Tibial nerve (tissue), 4 donors: ENCODE data around the gene STX18. TPM values are rescaled to one million over a fixed set of nuclear protein-coding genes. Genes with fewer than 3 reads are reported as not detected.

Experiments used
- DNase-seq, 2 donors: peaks; one replicate each; pipeline ENCODE4 v3.0.0-alpha.2; 2019; ENCODE audit warnings: low spot score in 2 of 2
- H3K27ac ChIP-seq, 4 donors: fragments of 200-600 bp; sonication (generic) in 3 of 4; one replicate each; pipeline ENCODE4 v1.5.1; 2017 to 2019; ENCODE audit warnings: mild to moderate bottlenecking in 1 of 4
- H3K27me3 ChIP-seq, 2 donors: fragments of 200-600 bp; sonication (generic) in 1 of 2; one replicate each; pipeline versions ENCODE4 v1.5.1 to v1.6.0; 2017 to 2019
- H3K36me3 ChIP-seq, 3 donors: fragments of 200-600 bp; sonication (generic); one replicate each; pipeline ENCODE4 v1.5.1; 2018 to 2019
- H3K4me1 ChIP-seq, 4 donors: fragments of 200-600 bp; sonication (generic) in 3 of 4; one replicate each; pipeline ENCODE4 v1.5.1; 2017 to 2019
- H3K4me3 ChIP-seq, 4 donors: fragments of 200-600 bp; sonication (generic) in 3 of 4; one replicate each; pipeline ENCODE4 v1.5.1; 2017 to 2019; ENCODE audit warnings: mild to moderate bottlenecking in 1 of 4, moderate library complexity in 1 of 4
- H3K9me3 ChIP-seq, 4 donors: fragments of 200-600 bp; sonication (generic) in 3 of 4; one replicate each; pipeline ENCODE4 v1.5.1; 2017 to 2019
- EP300 ChIP-seq, 2 donors: sonication (generic); formaldehyde crosslinking; IDR thresholded peaks; one replicate each; pipeline ENCODE4 v1.6.1; 2017; ENCODE audit warnings: antibody characterized with exemption in 2 of 2, mild to moderate bottlenecking in 1 of 2
- POLR2A ChIP-seq, 2 donors: fragments of 450-650 bp; IDR thresholded peaks; one replicate each; pipeline ENCODE4 v1.6.1; 2017; ENCODE audit warnings: antibody characterized with exemption in 2 of 2, mild to moderate bottlenecking in 2 of 2, moderate library complexity in 2 of 2
- WGBS, 2 donors: methylation state at CpG; one replicate each; pipeline ENCODE4 v1.1.5; 2018; 5-methylcytosine and 5-hydroxymethylcytosine counted together
- total RNA-seq, 4 donors: library from RNA; depleted of rRNA; stranded (reverse); fragments of >200 nt; gene quantifications; one replicate each; pipeline ENCODE4 v1.1.0, GENCODE V29; 2016
- TF ChIP-seq, protein P1 (sequence below), 5 experiments: fragments of 200-600 bp in 3 of 5; fragments of 450-650 bp in 2 of 5; sonication (generic) in 3 of 5; IDR thresholded peaks; one replicate each; pipeline ENCODE4 v1.5.1; 2016 to 2019; ENCODE audit warnings: antibody characterized with exemption in 5 of 5, mild to moderate bottlenecking in 3 of 5, moderate library complexity in 2 of 5

STX18 gene
- total RNA-seq, 4 donors from 2014 or later = 16.5 to 37.5 (median 21.4) TPM

DNA sequence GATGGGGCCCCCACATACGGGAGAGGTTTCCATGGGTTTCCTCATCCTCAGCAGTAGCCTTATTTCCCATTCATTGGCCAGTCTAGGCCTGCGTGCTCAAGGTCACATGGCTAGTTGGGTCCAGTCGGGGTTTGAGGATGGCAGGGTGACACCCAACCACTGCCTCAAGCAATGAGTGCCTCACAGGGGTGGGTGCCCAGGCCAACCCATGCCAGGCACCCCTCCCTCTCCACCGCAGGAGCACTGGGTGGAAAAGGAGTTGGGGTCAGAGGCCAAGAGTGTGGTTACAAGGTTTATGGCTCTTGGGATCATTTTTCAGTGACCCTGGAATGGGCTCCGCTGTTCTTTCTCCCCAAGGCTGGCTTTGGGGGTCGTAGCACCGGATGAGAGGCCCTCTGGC lies 151.8 kb downstream of the STX18 start:
- Histone ChIP-seq H3K36me3 (no peaks in the 10 kb centered on the region), H3K27ac (no peak overlapping the region), H3K9me3 (no peaks in the 10 kb centered on the region), H3K4me3 (no peak overlapping the region), H3K4me1 (peaks cover 0 to 34% (median 18%) of the 10 kb centered on the region in 4 donors), H3K27me3 (peaks cover 0 to 56% of the 10 kb centered on the region in 2 donors)
- no peak for DNase-seq
- TF ChIP-seq, protein P1, sequence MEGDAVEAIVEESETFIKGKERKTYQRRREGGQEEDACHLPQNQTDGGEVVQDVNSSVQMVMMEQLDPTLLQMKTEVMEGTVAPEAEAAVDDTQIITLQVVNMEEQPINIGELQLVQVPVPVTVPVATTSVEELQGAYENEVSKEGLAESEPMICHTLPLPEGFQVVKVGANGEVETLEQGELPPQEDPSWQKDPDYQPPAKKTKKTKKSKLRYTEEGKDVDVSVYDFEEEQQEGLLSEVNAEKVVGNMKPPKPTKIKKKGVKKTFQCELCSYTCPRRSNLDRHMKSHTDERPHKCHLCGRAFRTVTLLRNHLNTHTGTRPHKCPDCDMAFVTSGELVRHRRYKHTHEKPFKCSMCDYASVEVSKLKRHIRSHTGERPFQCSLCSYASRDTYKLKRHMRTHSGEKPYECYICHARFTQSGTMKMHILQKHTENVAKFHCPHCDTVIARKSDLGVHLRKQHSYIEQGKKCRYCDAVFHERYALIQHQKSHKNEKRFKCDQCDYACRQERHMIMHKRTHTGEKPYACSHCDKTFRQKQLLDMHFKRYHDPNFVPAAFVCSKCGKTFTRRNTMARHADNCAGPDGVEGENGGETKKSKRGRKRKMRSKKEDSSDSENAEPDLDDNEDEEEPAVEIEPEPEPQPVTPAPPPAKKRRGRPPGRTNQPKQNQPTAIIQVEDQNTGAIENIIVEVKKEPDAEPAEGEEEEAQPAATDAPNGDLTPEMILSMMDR (IDR thresholded peaks at IDR 0.05) = no peak
- TF ChIP-seq POLR2A (IDR thresholded peaks at IDR 0.05) (no peak), EP300 (IDR thresholded peaks at IDR 0.05) (no peak)
- 64 to 66% methylated on average over 7 of the region's 7 CpGs for WGBS, 2 donors

DNA sequence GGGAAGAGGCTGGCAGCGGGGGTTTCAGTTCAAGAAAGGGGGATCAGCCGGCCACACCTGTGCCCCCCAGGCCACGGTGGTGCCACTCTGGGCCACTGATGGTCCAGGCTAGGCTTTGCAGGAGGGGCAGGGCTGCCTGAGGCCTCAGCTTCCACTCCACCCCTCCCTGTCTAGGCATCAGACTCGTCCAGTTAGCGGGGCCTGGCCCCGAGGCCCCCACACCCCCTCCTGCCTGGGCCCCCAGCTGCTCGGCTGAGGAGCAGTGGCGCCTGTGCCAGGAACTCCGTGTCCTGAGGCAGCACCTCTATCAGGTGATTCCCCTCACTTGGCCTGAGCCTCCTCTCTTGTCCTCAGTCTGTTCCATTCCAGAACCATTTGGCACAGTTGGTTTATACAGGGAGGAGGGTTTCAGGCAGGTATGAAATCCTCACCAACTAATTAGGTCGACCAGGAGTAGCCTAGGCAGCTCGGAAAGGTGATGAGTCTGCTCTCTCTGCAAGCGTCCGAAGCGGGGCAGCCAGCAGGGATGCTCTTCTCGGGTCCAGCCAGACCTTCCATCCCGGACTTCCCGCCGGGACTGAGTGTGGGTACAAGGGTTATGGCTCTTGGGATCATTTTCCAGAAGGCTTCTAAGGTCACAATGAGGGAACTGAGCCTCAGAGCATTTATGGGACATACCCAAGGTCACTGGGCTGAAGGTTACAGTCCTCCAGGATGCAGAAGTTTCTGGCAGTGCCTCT lies 152.8 kb downstream of the STX18 start:
- Histone ChIP-seq H3K4me3 (no peak overlapping the region), H3K9me3 (no peaks in the 10 kb centered on the region)
- WGBS, 2 donors = 60 to 69% methylated on average over 15 of the region's 18 CpGs

DNA sequence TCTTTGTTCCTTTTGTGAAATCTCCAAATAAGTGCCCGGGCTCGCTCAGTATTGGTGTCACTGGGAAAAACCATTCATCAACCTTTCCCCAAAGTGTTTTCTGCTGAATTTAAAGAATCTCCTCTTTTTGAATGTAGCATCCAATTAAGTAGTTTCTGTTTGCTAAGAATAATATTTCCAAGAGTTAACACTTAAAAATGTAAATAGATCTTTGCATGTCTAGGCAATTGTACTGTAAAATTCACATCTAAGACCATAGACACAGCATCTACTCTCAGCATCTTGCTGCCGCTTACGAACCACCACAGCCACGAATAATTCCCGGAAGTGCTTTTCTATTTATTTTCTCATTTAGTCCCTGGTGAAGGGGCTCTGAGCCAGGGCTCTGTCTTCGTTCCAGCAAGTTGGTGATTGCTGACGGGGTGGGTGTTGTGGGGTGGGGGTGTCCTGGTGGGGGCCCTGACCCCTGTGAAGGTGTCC lies 153.5 kb downstream of the STX18 start:
- Histone ChIP-seq H3K9me3 (no peaks in the 10 kb centered on the region), H3K36me3 (no peaks in the 10 kb centered on the region), H3K4me1 (peaks cover 0 to 34% (median 18%) of the 10 kb centered on the region in 4 donors), H3K27me3 (peaks cover 0 to 73% of the 10 kb centered on the region in 2 donors), H3K4me3 (peak overlapping the region in 1 of 4 donors; percentile 55), H3K27ac (no peak overlapping the region)
- WGBS, 2 donors = 16 to 22% methylated on average over 8 of the region's 8 CpGs
- DNase-seq = no peak
- TF ChIP-seq POLR2A (IDR thresholded peaks at IDR 0.05) = no peak
- no peak for TF ChIP-seq EP300 (IDR thresholded peaks at IDR 0.05)
- TF ChIP-seq, protein P1 (IDR thresholded peaks at IDR 0.05) = no peak

More for the DNA sequence above, 152.8 kb downstream of the STX18 start:
- H3K4me1 ChIP-seq = peaks cover 0 to 34% (median 18%) of the 10 kb centered on the region in 4 donors
- peaks cover 0 to 67% of the 10 kb centered on the region in 2 donors for H3K27me3 ChIP-seq
- no peaks in the 10 kb centered on the region for H3K36me3 ChIP-seq
- no peak for DNase-seq
- no peak overlapping the region for H3K27ac ChIP-seq
- TF ChIP-seq, protein P1 (IDR thresholded peaks at IDR 0.05) = no peak
- TF ChIP-seq EP300 (IDR thresholded peaks at IDR 0.05) (no peak), POLR2A (IDR thresholded peaks at IDR 0.05) (no peak)

DNA sequence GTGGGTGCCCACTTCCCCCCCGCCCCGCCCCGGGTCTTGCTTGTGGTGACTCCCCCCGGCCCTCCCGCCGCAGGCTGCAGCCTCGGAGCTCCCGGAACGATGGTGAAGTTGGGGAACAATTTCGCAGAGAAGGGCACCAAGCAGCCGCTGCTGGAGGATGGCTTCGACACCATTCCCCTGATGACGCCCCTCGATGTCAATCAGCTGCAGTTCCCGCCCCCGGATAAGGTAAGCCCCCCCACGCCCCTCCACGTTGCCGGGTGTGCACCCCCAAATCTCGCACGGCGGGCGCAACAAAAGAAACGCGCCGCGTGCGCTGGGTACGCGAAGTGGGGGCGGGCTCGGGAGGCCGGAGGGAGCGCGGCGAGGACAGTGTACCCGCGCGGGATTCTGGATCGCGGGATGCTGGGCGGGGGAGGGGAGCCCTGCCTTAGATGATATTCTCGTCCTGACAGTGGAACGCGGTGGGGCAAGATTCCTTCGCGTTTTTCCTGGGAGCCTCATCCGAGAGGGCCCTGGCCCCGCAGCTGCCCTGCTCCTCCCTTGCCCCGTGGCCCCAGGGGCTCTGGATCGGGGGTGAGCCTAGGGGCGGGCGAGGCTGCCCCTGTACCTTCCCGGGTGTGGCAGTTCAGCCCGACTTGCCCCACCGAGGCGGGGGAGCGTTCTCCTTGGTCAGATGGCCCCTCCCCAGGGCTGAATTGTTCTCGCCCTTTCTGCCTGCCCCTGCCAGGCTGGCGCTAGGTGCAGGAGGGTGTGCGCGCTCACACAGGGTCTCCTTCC lies 154.1 kb downstream of the STX18 start:
- 1 to 3% methylated on average over 14 to 20 of the region's 62 CpGs for WGBS, 2 donors
- H3K27me3 ChIP-seq = peaks cover 0 to 74% of the 10 kb centered on the region in 2 donors
- no peaks in the 10 kb centered on the region for H3K36me3 ChIP-seq
- TF ChIP-seq, protein P1 (IDR thresholded peaks at IDR 0.05) = no peak
- TF ChIP-seq EP300 (IDR thresholded peaks at IDR 0.05) (no peak), POLR2A (IDR thresholded peaks at IDR 0.05) (no peak)
- peaks cover 0 to 34% (median 18%) of the 10 kb centered on the region in 4 donors for H3K4me1 ChIP-seq
- H3K9me3 ChIP-seq = no peaks in the 10 kb centered on the region
- peak overlapping the region; percentile 19 to 55 (median 31) for H3K4me3 ChIP-seq
- DNase-seq = no peak
- no peak overlapping the region for H3K27ac ChIP-seq
